BLaER1 (cell line): ENCODE measurements around the gene CHAMP1.

Experiments
- H3K27ac ChIP-seq: shearing (Covaris generic); formaldehyde crosslinking; 2 replicates; pipeline ENCODE4 v1.8.1; 2022
- H3K27me3 ChIP-seq: shearing (Covaris generic); formaldehyde crosslinking; 2 replicates; pipeline ENCODE4 v1.8.1; 2022
- H3K36me3 ChIP-seq: shearing (Covaris generic); formaldehyde crosslinking; 2 replicates; pipeline ENCODE4 v1.8.1; 2022
- H3K4me1 ChIP-seq: shearing (Covaris generic); formaldehyde crosslinking; 2 replicates; pipeline ENCODE4 v1.8.1; 2022
- H3K4me2 ChIP-seq: shearing (Covaris generic); formaldehyde crosslinking; 2 replicates; pipeline ENCODE4 v1.8.1; 2022
- H3K4me3 ChIP-seq: shearing (Covaris generic); formaldehyde crosslinking; 2 replicates; pipeline ENCODE4 v1.8.1; 2022
- H3K9ac ChIP-seq: shearing (Covaris generic); formaldehyde crosslinking; 2 replicates; pipeline ENCODE4 v1.8.1; 2022
- H3K9me3 ChIP-seq: shearing (Covaris generic); formaldehyde crosslinking; 2 replicates; pipeline ENCODE4 v1.8.1; 2022
- H4K20me1 ChIP-seq: shearing (Covaris generic); formaldehyde crosslinking; 2 replicates; pipeline ENCODE4 v1.8.1; 2022
- Cebpa-rat ChIP-seq: shearing (Covaris generic); IDR thresholded peaks from 2 replicates; pipeline ENCODE4 v1.8.1; 2022

CHAMP1 gene

GRCh38 chr13:114279758-114280355, 34.4 kb upstream of the CHAMP1 start:
- peaks cover 38% of the 10 kb centered on the region for H3K4me1 ChIP-seq
- no peak overlapping the region; the same call in 1 of the 2 replicates for H3K4me3 ChIP-seq
- peak overlapping the region; percentile 90 for H3K4me2 ChIP-seq
- H3K9ac ChIP-seq: peak overlapping the region; percentile 56; the same call in 1 of the 2 replicates
- no peak for TF ChIP-seq Cebpa-rat
- H3K9me3 ChIP-seq: no peaks in the 10 kb centered on the region
- H3K27ac ChIP-seq: peak overlapping the region; percentile 100
- peaks cover 39% of the 10 kb centered on the region for H3K36me3 ChIP-seq
- no peaks in the 10 kb centered on the region for H4K20me1 ChIP-seq
- no peaks in the 10 kb centered on the region for H3K27me3 ChIP-seq

- Histone ChIP-seq H3K36me3 (peaks cover 39% of the 10 kb centered on the region), H3K9ac (peak within 1 kb of the TSS; percentile 99), H3K4me1 (peaks cover 31% of the 10 kb centered on the region), H3K27ac (peak within 1 kb of the TSS; percentile 100), H3K27me3 (no peaks in the 10 kb centered on the region), H3K9me3 (no peaks in the 10 kb centered on the region), H3K4me3 (peak within 1 kb of the TSS; percentile 91), H4K20me1 (no peaks in the 10 kb centered on the region), H3K4me2 (peak within 1 kb of the TSS; percentile 90)
- TF ChIP-seq Cebpa-rat: no peak
These were observed 32.8 kb upstream of the CHAMP1 start, which contains the start of gene UPF3A for GRCh38 chr13:114281351-114282040. TSS of gene UPF3A (plus strand) at chr13:114281601. CDS start at chr13:114281640, 39 bp downstream.

- H3K4me3 ChIP-seq: peak overlapping the region; percentile 91
- peaks cover 41% of the 10 kb centered on the region for H3K36me3 ChIP-seq
- no peaks in the 10 kb centered on the region for H4K20me1 ChIP-seq
- no peaks in the 10 kb centered on the region for H3K27me3 ChIP-seq
- peak overlapping the region; percentile 97 for H3K27ac ChIP-seq
- no peaks in the 10 kb centered on the region for H3K9me3 ChIP-seq
- no peak for TF ChIP-seq Cebpa-rat
- peak overlapping the region; percentile 99 for H3K9ac ChIP-seq
- H3K4me1 ChIP-seq: peaks cover 31% of the 10 kb centered on the region
- H3K4me2 ChIP-seq: peak overlapping the region; percentile 84
These were observed 32.1 kb upstream of the CHAMP1 start for GRCh38 chr13:114282041-114282670.

- Histone ChIP-seq H3K4me2 (peak overlapping the region; percentile 84), H3K27me3 (no peaks in the 10 kb centered on the region), H3K4me3 (no peak overlapping the region), H4K20me1 (0 out of 2 replicates have a peak, but pooled peaks cover 3% of the 10 kb centered on the region), H3K9me3 (no peaks in the 10 kb centered on the region), H3K9ac (no peak overlapping the region), H3K27ac (no peak overlapping the region), H3K36me3 (peaks cover 51% of the 10 kb centered on the region), H3K4me1 (peaks cover 31% of the 10 kb centered on the region)
- no peak for TF ChIP-seq Cebpa-rat
These were observed 30.7 kb upstream of the CHAMP1 start for GRCh38 chr13:114283576-114283975.

GRCh38 chr13:114284680-114285079, 29.6 kb upstream of the CHAMP1 start:
- Histone ChIP-seq H3K36me3 (peaks cover 62% of the 10 kb centered on the region), H3K4me3 (no peak overlapping the region), H4K20me1 (peaks cover 11% of the 10 kb centered on the region; the same call in 1 of the 2 replicates), H3K4me1 (peaks cover 24% of the 10 kb centered on the region), H3K9me3 (no peaks in the 10 kb centered on the region), H3K4me2 (no peak overlapping the region), H3K27ac (no peak overlapping the region), H3K27me3 (no peaks in the 10 kb centered on the region), H3K9ac (no peak overlapping the region)
- TF ChIP-seq Cebpa-rat: no peak

GRCh38 chr13:114285166-114285808, 29.0 kb upstream of the CHAMP1 start:
- no peaks in the 10 kb centered on the region for H3K27me3 ChIP-seq
- H3K4me2 ChIP-seq: no peak overlapping the region
- no peak overlapping the region for H3K4me3 ChIP-seq
- H3K27ac ChIP-seq: no peak overlapping the region
- no peaks in the 10 kb centered on the region for H3K9me3 ChIP-seq
- no peak overlapping the region for H3K9ac ChIP-seq
- H4K20me1 ChIP-seq: peaks cover 17% of the 10 kb centered on the region
- H3K36me3 ChIP-seq: peaks cover 68% of the 10 kb centered on the region
- no peak for TF ChIP-seq Cebpa-rat
- H3K4me1 ChIP-seq: peaks cover 24% of the 10 kb centered on the region

GRCh38 chr13:114286808-114287207, 27.5 kb upstream of the CHAMP1 start:
- peaks cover 80% of the 10 kb centered on the region for H3K36me3 ChIP-seq
- H3K9ac ChIP-seq: no peak overlapping the region

GRCh38 chr13:114288157-114288591, 26.1 kb upstream of the CHAMP1 start:
- Histone ChIP-seq H3K9me3 (no peaks in the 10 kb centered on the region), H3K4me1 (peaks cover 15% of the 10 kb centered on the region), H3K27ac (no peak overlapping the region), H3K36me3 (peaks cover 91% of the 10 kb centered on the region), H3K9ac (no peak overlapping the region), H3K4me2 (no peak overlapping the region), H4K20me1 (peaks cover 23% of the 10 kb centered on the region), H3K27me3 (no peaks in the 10 kb centered on the region), H3K4me3 (no peak overlapping the region)
- no peak for TF ChIP-seq Cebpa-rat

More at GRCh38 chr13:114286808-114287207, 27.5 kb upstream of the CHAMP1 start:
- Histone ChIP-seq H3K27me3 (no peaks in the 10 kb centered on the region), H3K4me3 (no peak overlapping the region), H4K20me1 (peaks cover 23% of the 10 kb centered on the region), H3K4me1 (peaks cover 22% of the 10 kb centered on the region), H3K9me3 (no peaks in the 10 kb centered on the region), H3K27ac (no peak overlapping the region), H3K4me2 (no peak overlapping the region)
- TF ChIP-seq Cebpa-rat: no peak

GRCh38 chr13:114296448-114296847, 17.9 kb upstream of the CHAMP1 start:
- no peak overlapping the region for H3K4me2 ChIP-seq
- H3K9ac ChIP-seq: no peak overlapping the region
- H3K27me3 ChIP-seq: no peaks in the 10 kb centered on the region
- no peak overlapping the region for H3K4me3 ChIP-seq
- no peak for TF ChIP-seq Cebpa-rat
- H3K9me3 ChIP-seq: no peaks in the 10 kb centered on the region
- peak overlapping the region; percentile 81; the same call in 1 of the 2 replicates for H3K27ac ChIP-seq
- H3K36me3 ChIP-seq: peaks cover 63% of the 10 kb centered on the region
- peaks cover 36% of the 10 kb centered on the region for H3K4me1 ChIP-seq
- no peaks in the 10 kb centered on the region for H4K20me1 ChIP-seq
